GM20431 (cell line): ENCODE measurements around the gene ANKRD52.

ENCODE experiments used
- in situ Hi-C: fragments of 300-500 bp; cut with MseI, MboI; formaldehyde crosslinking; loops from one replicate; pipeline ENCODE4 v1.15.0; 2020; ENCODE audit warnings: low sequenced_read_pairs; ENCODE audit not compliant: unreplicated experiment

The ANKRD52 gene

DNA sequence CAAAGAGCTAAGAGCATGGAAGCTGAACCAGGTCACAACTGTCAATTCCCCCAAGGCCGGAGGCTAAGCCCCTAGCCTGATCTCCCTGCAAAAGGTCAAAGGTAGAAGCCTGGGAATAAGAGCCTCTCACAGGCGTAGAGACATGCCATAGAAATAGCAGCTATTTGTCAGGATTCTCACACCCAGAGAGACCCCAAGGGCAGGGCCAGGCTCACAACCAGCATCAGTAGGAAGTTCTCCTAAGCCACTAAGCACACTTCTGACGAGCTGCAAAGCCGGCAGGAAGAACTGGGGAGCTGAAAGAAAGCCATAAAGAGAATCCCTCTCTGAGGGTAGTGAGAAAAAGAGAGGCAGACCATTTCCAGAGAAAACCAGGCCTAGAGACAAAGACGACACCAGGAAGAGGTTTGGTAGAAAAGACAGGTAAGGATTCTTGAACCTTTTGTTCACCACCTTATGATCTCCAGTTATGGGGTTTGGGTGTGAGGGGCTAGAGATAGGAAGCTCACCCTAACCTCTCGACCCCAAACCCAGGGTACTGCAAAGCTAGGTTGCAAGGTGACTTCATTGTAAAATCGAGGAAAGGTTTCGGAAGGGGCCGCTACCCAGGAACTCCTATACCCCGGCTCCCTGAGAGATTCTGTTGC is 69.9 kb downstream of the ANKRD52 start:
- in situ Hi-C loops = no loop called here
